HEK293T (cell line): ENCODE measurements around the gene CCDC183.

Experiments used
- CTCF ChIA-PET: fragments of 350-600 bp; formaldehyde crosslinking; extraction: SDS; loops from one replicate; lab custom pipeline; 2021; ENCODE audit warnings: antibody characterized with exemption, inconsistent platforms; lab: Yijun Ruan, JAX
- POLR2A ChIA-PET: fragments of 350-600 bp; formaldehyde crosslinking; extraction: SDS; loops from one replicate; lab custom pipeline; 2020; ENCODE audit warnings: antibody characterized with exemption, inconsistent platforms; lab: Yijun Ruan, JAX
- DNase-seq: peaks from one replicate; pipeline ENCODE4 v3.0.0; 2012; ENCODE audit warnings: mixed read lengths; ENCODE audit errors: extremely low spot score
- ARNT ChIP-seq: fragments of 450-650 bp; IDR thresholded peaks from 2 replicates; pipeline ENCODE4 v1.6.1; 2017; ENCODE audit warnings: mild to moderate bottlenecking
- BHLHE40 ChIP-seq: fragments of 450-650 bp; IDR thresholded peaks from 2 replicates; pipeline ENCODE4 v1.6.1; 2016; ENCODE audit warnings: mild to moderate bottlenecking, moderate library complexity, borderline replicate concordance
- CTBP1 ChIP-seq: fragments of 450-650 bp; IDR thresholded peaks from 2 replicates; pipeline ENCODE4 v1.6.1; 2016; ENCODE audit warnings: borderline replicate concordance
- ELF4 ChIP-seq: fragments of 450-650 bp; IDR thresholded peaks from 2 replicates; pipeline ENCODE4 v1.6.1; 2017; ENCODE audit warnings: antibody characterized with exemption
- FOXA1 ChIP-seq: fragments of 450-650 bp; IDR thresholded peaks from 2 replicates; pipeline ENCODE4 v1.6.1; 2016; ENCODE audit warnings: mild to moderate bottlenecking
- FOXK2 ChIP-seq: fragments of 450-650 bp; IDR thresholded peaks from 2 replicates; pipeline ENCODE4 v1.6.1; 2016; ENCODE audit warnings: mild to moderate bottlenecking
- FOXM1 ChIP-seq: fragments of 450-650 bp; IDR thresholded peaks from 2 replicates; pipeline ENCODE4 v1.6.1; 2017; ENCODE audit warnings: mild to moderate bottlenecking, borderline replicate concordance
- HDGF ChIP-seq: fragments of 450-650 bp; IDR thresholded peaks from 2 replicates; pipeline ENCODE4 v1.6.1; 2017; ENCODE audit warnings: antibody characterized with exemption, borderline replicate concordance
- L3MBTL2 ChIP-seq: fragments of 450-650 bp; conservative IDR thresholded peaks from 2 replicates; pipeline ENCODE4 v1.6.1; 2016; ENCODE audit warnings: mild to moderate bottlenecking
- LEF1 ChIP-seq: fragments of 450-650 bp; IDR thresholded peaks from 2 replicates; pipeline ENCODE4 v1.6.1; 2017; ENCODE audit warnings: mild to moderate bottlenecking, borderline replicate concordance
- NFRKB ChIP-seq: fragments of 450-650 bp; IDR thresholded peaks from 2 replicates; pipeline ENCODE4 v1.6.1; 2016; ENCODE audit warnings: mild to moderate bottlenecking, moderate library complexity
- SP1 ChIP-seq: fragments of 450-650 bp; IDR thresholded peaks from 2 replicates; pipeline ENCODE4 v1.6.1; 2017
- SUZ12 ChIP-seq: fragments of 450-650 bp; IDR thresholded peaks from 2 replicates; pipeline ENCODE4 v1.6.1; 2016; ENCODE audit warnings: mild to moderate bottlenecking
- TARDBP ChIP-seq: fragments of 450-650 bp; IDR thresholded peaks from 2 replicates; pipeline ENCODE4 v1.6.1; 2016
- ZNF384 ChIP-seq: fragments of 450-650 bp; IDR thresholded peaks from 2 replicates; pipeline ENCODE4 v1.6.1; 2016
- TF ChIP-seq, protein P1 (sequence below): fragments of 450-650 bp; IDR thresholded peaks from 2 replicates; pipeline ENCODE4 v1.6.1; 2016

The CCDC183 gene

DNA sequence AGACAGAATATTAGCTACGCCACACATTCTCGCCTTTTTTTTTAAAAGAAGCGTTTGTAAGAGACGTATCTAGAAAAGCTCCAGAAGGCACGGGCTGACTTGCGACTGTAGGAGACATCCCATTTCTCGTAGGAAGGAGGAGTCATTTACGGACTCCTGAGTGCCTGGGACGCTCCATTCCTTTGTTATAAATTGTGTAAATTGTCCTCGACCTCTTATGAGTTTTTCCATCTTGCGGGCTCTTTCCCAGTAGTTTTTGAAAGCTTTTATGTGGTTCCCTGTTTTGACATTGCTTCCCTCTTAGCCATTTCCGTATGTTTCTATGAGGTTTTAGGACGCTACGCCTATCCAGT, 12.6 kb downstream of the CCDC183 start:
- DNase-seq, result no peak
- POLR2A ChIA-PET, result interaction anchor here (0.9 to 2.1 kb wide), 5 partner anchors 8 to 82 kb away, joined by 3 to 10 read pairs (median 3); partner anchors contain the start of gene CCDC183
- CTCF ChIA-PET, result interaction anchor here (1.2 kb wide), 1 partner anchor 34 kb away, joined by 4 read pairs; the partner anchor contains the start of gene AJM1
- TF ChIP-seq, protein P1, sequence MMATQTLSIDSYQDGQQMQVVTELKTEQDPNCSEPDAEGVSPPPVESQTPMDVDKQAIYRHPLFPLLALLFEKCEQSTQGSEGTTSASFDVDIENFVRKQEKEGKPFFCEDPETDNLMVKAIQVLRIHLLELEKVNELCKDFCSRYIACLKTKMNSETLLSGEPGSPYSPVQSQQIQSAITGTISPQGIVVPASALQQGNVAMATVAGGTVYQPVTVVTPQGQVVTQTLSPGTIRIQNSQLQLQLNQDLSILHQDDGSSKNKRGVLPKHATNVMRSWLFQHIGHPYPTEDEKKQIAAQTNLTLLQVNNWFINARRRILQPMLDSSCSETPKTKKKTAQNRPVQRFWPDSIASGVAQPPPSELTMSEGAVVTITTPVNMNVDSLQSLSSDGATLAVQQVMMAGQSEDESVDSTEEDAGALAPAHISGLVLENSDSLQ, result no peak
- TF ChIP-seq FOXA1, result no peak
- TF ChIP-seq ARNT, result no peak
- TF ChIP-seq LEF1, result no peak
- TF ChIP-seq FOXM1, result no peak
- TF ChIP-seq FOXK2, result no peak
- TF ChIP-seq CTBP1, result no peak
- no peak for TF ChIP-seq L3MBTL2
- no peak for TF ChIP-seq ZNF384
- no peak for TF ChIP-seq SUZ12
- TF ChIP-seq HDGF, result no peak
- TF ChIP-seq NFRKB, result no peak
- no peak for TF ChIP-seq SP1
- TF ChIP-seq TARDBP, result no peak
- TF ChIP-seq BHLHE40, result no peak
- TF ChIP-seq ELF4, result no peak

DNA sequence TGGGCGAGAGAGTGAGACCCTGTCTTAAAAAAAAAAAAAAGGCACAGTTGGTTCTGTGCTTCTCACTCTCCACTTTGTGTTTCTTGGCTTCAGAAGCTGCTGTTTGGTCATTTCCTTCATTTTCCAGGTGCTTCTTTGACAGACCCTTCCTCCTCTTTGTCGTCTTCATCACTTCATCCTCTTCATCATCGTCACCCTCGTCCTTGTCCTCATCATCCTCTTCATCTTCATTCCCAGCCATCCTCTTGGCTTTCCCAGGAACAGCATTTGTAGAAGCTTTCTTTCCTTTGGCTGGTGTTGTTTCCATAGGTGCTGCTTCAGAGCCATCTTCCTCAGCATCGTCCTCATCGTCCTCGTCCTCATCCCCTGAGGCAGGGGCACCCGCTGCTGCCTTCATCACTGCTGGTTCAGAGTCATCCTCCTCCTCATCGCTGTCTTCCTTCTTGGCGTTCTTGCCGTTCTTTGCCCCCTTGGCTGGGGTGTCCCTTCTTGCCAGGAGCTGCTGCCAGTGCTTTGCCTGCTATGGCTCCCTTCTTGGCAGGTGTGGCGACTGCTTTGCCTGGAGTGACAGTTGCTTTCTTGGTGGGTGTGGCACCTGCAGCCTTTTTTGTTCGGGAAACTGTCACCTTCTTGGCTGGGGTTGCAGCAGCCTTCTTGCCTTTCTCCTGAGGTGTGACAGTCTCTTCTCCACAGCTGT, 18.7 kb downstream of the CCDC183 start:
- TF ChIP-seq ELF4 (no peak), HDGF (no peak), FOXM1 (no peak), LEF1 (no peak), BHLHE40 (no peak), CTBP1 (no peak), FOXA1 (no peak), NFRKB (no peak), L3MBTL2 (no peak), TARDBP (no peak), SUZ12 (no peak)
- ChIA-PET POLR2A (interaction anchor here (0.7 to 3.5 kb wide), 2 partner anchors 7 to 11 kb away, joined by 3 to 15 read pairs; partner anchors contain the start of gene RABL6), CTCF (no interaction called here)
- DNase-seq, result no peak

DNA sequence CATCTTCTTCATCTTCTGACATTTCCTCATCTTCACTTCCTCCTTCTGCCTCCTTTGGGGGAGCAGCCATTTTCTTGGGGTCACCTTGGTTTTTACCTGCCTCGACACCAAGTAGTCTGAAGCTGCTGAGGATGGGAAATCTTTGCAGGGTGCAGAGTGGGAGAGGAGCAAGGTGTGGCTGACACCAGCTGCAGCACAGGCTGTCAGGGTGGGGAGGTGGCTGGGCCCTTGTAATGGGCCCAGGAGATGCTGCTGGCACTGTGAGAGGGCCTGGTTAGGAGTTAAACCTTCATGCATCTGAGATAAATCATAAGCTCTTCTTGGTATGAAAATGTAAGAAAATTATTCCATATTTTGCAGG, 19.3 kb downstream of the CCDC183 start:
- POLR2A ChIA-PET, result interaction anchor here (1.3 to 3.5 kb wide), 2 partner anchors 8 to 14 kb away, joined by 4 to 15 read pairs; partner anchors contain the start of gene RABL6
- DNase-seq, result no peak

DNA sequence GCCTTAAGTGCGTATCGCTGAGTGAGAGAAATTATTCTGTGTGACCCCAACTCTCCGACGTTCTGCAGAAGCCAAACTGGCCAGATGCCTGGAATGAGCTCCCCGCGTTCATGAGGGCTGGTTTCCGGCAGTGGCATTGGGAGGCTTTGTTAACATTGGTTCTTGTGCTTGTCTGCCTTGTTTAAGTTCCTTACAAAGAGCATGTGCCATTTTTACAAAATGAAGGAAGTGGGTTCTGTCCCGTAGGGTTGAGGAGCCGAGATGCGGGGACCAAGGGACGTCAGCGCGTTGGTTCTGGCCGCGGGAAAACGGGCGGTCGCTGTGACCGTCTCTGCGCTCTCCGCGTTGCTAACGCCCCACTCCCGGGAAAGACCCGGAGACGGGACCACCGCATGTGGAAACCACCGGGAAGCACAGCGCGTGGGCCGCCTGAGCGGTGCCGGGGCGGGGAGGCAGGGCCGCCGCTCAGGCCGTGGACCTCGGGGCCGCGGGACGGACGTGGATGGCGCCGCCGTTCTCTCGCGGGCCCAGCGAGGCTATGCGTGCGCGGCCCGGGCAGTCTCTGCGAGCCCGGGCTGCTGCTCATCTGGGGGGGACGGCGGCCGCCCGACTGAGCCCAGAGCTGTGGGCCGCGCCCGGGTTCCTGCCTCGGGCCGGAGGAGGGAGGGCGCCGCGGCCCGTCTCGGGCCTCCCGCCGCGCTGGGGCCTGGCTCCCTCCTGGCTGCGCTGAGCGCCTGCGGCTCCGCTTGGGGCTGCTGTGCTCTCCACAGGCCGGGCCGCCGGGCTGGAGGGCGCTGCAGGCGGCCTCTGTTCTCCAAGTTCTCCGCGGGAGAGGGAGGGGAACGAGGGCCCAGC, 25.1 kb downstream of the CCDC183 start:
- no peak for DNase-seq
- no peak for TF ChIP-seq NFRKB
- CTCF ChIA-PET, result no interaction called here
- POLR2A ChIA-PET, result no interaction called here

More for the DNA sequence above, 19.3 kb downstream of the CCDC183 start:
- TF ChIP-seq, protein P1, result no peak
- TF ChIP-seq ELF4 (no peak), FOXA1 (no peak), SUZ12 (no peak), FOXK2 (no peak), CTBP1 (no peak), L3MBTL2 (no peak)
- CTCF ChIA-PET, result no interaction called here

DNA sequence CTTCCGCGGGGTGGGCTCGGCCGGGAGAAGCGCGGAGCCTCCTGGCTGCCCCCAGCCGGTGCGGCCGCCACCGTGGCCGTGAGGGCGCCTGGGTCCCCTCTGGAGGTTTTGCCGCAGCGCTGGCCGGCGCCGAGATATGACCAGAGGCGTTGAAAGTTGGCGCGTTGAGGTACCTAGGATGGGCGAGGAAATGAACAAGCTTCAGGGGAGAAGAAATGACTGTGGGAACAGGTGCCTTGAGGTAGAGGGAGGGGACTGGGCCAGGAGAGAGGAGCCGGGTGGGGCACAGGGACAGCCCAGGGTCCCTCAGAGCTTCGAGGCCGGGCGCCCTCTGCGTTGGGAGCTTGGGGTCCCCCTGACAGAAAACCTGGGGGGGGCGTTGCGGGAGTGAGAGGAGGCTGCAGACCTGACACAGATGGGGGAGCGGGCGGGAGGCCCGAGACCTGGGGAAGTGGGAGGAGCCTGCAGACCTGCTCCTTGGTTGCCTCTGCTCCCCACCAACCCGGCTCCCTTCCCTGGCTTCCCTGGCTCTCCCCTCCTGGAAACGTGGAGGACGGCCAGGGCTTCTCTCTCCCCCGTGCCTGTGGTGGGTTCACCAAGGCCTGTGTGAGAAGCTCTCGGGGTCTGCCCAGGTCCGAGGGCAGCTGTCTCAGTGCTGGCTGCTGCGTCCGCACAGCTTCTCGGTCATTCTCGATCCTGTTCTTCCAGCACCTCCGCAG, 25.8 kb downstream of the CCDC183 start:
- CTCF ChIA-PET, result no interaction called here
- POLR2A ChIA-PET, result interaction anchor here (1.3 kb wide), 1 partner anchor 19 kb away, joined by 4 read pairs; no protein-coding TSS in a partner anchor
- no peak for DNase-seq
- TF ChIP-seq BHLHE40, result no peak
- TF ChIP-seq, protein P1, result no peak
